ENCODE measurements around the gene GRM4.

The GRM4 gene

DNA sequence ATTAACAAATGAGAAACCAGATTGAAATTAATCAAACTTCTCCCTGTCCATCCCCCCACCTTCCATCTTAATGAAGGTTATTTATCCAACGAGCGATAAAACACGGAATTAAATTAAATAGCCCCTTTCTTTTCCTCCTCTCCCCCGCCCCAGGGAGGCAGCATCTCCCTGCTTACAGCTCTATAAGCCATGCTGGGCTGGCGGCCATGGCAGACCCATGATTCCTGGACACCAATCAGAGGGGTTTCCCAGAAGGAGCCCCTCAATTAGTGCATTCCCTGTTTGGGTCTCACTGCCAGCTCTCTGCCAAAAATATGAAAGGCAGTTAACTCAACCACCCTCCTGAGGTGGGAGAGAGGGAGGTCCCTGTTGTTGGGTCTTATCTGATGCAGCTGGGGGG lies 33.8 kb downstream of the GRM4 start:
- Histone ChIP-seq H3K27me3 (ENCODE audit: insufficient read depth, low read length, poor library complexity, severe bottlenecking) (no peaks in the 10 kb centered on the region), H3K9me3 (ENCODE audit: insufficient read depth, low read depth, low read length) (no peaks in the 10 kb centered on the region)
- TF ChIP-seq EZH2phosphoT487 (IDR thresholded peaks at IDR 0.05; ENCODE audit: borderline replicate concordance) (no peak), CTCF (conservative IDR thresholded peaks at IDR 0.05; ENCODE audit: low read length) (no peak)

GRCh38 chr6:34110610-34111009 lies 35.3 kb downstream of the GRM4 start:
- Histone ChIP-seq H4K20me1 (ENCODE audit: insufficient read depth, low read length, poor library complexity, severe bottlenecking) (no peaks in the 10 kb centered on the region), H3K36me3 (ENCODE audit: insufficient read depth, low read length) (no peaks in the 10 kb centered on the region), H3K4me3 (ENCODE audit: low read length, poor library complexity, severe bottlenecking) (no peak overlapping the region), H3K4me1 (ENCODE audit: insufficient read depth, low read length, poor library complexity, severe bottlenecking) (no peaks in the 10 kb centered on the region), H3K9me3 (ENCODE audit: insufficient read depth, low read depth, low read length) (no peaks in the 10 kb centered on the region), H3K9me2 (replicated peaks; ENCODE audit: low read depth, low read length) (no peaks in the 10 kb centered on the region), H3K9ac (ENCODE audit: low read depth, low read length, poor library complexity, severe bottlenecking) (no peak overlapping the region), H2AFZ (ENCODE audit: low read length) (no peak overlapping the region), H3K4me2 (ENCODE audit: low read depth, low read length, poor library complexity, severe bottlenecking) (no peak overlapping the region), H3K27me3 (ENCODE audit: insufficient read depth, low read length, poor library complexity, severe bottlenecking) (no peaks in the 10 kb centered on the region), H3F3A (ENCODE audit: low read depth) (no peaks in the 10 kb centered on the region), H3K79me2 (ENCODE audit: insufficient read depth, low read length) (no peaks in the 10 kb centered on the region)
- TF ChIP-seq EZH2phosphoT487 (IDR thresholded peaks at IDR 0.05; ENCODE audit: borderline replicate concordance) (no peak), CTCF (conservative IDR thresholded peaks at IDR 0.05; ENCODE audit: low read length) (no peak)

More for the DNA sequence above, 33.8 kb downstream of the GRM4 start:
- H3K79me2 ChIP-seq (ENCODE audit: insufficient read depth, low read length) = no peaks in the 10 kb centered on the region
- H3K4me2 ChIP-seq (ENCODE audit: low read depth, low read length, poor library complexity, severe bottlenecking) = no peak overlapping the region
- no peaks in the 10 kb centered on the region for H3F3A ChIP-seq (ENCODE audit: low read depth)
- H2AFZ ChIP-seq (ENCODE audit: low read length) = no peak overlapping the region
- H3K9ac ChIP-seq (ENCODE audit: low read depth, low read length, poor library complexity, severe bottlenecking) = no peak overlapping the region
- no peaks in the 10 kb centered on the region for H4K20me1 ChIP-seq (ENCODE audit: insufficient read depth, low read length, poor library complexity, severe bottlenecking)
- no peaks in the 10 kb centered on the region for H3K36me3 ChIP-seq (ENCODE audit: insufficient read depth, low read length)
- H3K4me3 ChIP-seq (ENCODE audit: low read length, poor library complexity, severe bottlenecking) = no peak overlapping the region
- H3K4me1 ChIP-seq (ENCODE audit: insufficient read depth, low read length, poor library complexity, severe bottlenecking) = no peaks in the 10 kb centered on the region
- H3K9me2 ChIP-seq (replicated peaks; ENCODE audit: low read depth, low read length) = no peaks in the 10 kb centered on the region

GRCh38 chr6:34108176-34108575 lies 37.7 kb downstream of the GRM4 start:
- no peaks in the 10 kb centered on the region for H4K20me1 ChIP-seq (ENCODE audit: insufficient read depth, low read length, poor library complexity, severe bottlenecking)
- no peaks in the 10 kb centered on the region for H3K4me1 ChIP-seq (ENCODE audit: insufficient read depth, low read length, poor library complexity, severe bottlenecking)
- H3K27me3 ChIP-seq (ENCODE audit: insufficient read depth, low read length, poor library complexity, severe bottlenecking) = no peaks in the 10 kb centered on the region
- no peaks in the 10 kb centered on the region for H3F3A ChIP-seq (ENCODE audit: low read depth)
- no peak overlapping the region for H3K4me3 ChIP-seq (ENCODE audit: low read length, poor library complexity, severe bottlenecking)
- H3K79me2 ChIP-seq (ENCODE audit: insufficient read depth, low read length) = no peaks in the 10 kb centered on the region
- H3K9me3 ChIP-seq (ENCODE audit: insufficient read depth, low read depth, low read length) = no peaks in the 10 kb centered on the region
- H3K36me3 ChIP-seq (ENCODE audit: insufficient read depth, low read length) = no peaks in the 10 kb centered on the region
- no peak overlapping the region for H3K9ac ChIP-seq (ENCODE audit: low read depth, low read length, poor library complexity, severe bottlenecking)
- no peak overlapping the region for H3K4me2 ChIP-seq (ENCODE audit: low read depth, low read length, poor library complexity, severe bottlenecking)
- TF ChIP-seq EZH2phosphoT487 (IDR thresholded peaks at IDR 0.05; ENCODE audit: borderline replicate concordance) = no peak
- TF ChIP-seq CTCF (conservative IDR thresholded peaks at IDR 0.05; ENCODE audit: low read length) = no peak
- H3K9me2 ChIP-seq (replicated peaks; ENCODE audit: low read depth, low read length) = no peaks in the 10 kb centered on the region
- no peak overlapping the region for H2AFZ ChIP-seq (ENCODE audit: low read length)
